ENCODE measurements around the gene SLC43A2.

GRCh38 chr17:1604831-1605528, 23.7 kb downstream of the SLC43A2 start:
- TF ChIP-seq CTCF (IDR thresholded peaks at IDR 0.05; ENCODE audit: low read depth, low read length, missing input control), result no peak
- TF ChIP-seq ZBTB33 (IDR thresholded peaks at IDR 0.05), result no peak
- no peak for TF ChIP-seq SP1 (IDR thresholded peaks at IDR 0.05)
- no peak for TF ChIP-seq YY1 (IDR thresholded peaks at IDR 0.05)
- no peak for TF ChIP-seq HNF4G (IDR thresholded peaks at IDR 0.05)
- no peak for TF ChIP-seq RAD21 (IDR thresholded peaks at IDR 0.05)
- no peak for TF ChIP-seq TAF1 (conservative IDR thresholded peaks at IDR 0.05)
- TF ChIP-seq, protein P1, sequence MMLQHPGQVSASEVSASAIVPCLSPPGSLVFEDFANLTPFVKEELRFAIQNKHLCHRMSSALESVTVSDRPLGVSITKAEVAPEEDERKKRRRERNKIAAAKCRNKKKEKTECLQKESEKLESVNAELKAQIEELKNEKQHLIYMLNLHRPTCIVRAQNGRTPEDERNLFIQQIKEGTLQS (IDR thresholded peaks at IDR 0.05), result no peak
- TF ChIP-seq GABPA (IDR thresholded peaks at IDR 0.05 in 1 of 2, conservative IDR thresholded peaks at IDR 0.05 in 1 of 2), result no peak
- no peak for TF ChIP-seq EGR1 (IDR thresholded peaks at IDR 0.05; ENCODE audit: low read depth in 2 of 2)
- TF ChIP-seq RXRA (IDR thresholded peaks at IDR 0.05), result no peak

Measured in liver (tissue), 3 donors.